Measurements from ENCODE around the gene MTHFD2L.

DNA sequence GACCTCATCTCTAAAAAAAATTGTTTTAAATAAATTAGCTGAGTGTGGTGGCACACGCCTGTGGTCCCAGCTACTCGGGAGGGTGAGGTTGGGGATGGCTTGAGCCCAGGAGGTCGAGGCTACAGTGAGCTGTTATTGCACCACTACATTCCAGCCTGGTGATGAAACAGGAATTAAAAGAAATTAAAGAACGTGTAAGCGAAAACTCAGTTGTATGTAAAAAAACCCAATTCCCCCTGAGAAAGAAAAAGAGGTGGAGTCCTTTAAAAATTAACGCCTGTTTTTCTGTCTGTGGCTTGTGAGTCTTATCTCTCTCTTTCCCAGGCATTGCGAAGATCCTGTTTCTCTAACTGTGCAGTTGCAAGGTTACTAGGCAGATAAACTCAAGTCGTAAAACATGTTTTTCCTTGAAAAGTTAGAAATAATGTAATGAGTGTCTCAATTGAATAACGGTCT is 172.4 kb downstream of the MTHFD2L start:
- TF ChIP-seq EP300 (IDR thresholded peaks at IDR 0.05) (no peak), CTCF (IDR thresholded peaks at IDR 0.05) (no peak), POLR2A (IDR thresholded peaks at IDR 0.05) (no peak), POLR2AphosphoS5 (IDR thresholded peaks at IDR 0.05) (no peak)
